NCI-H460 (cell line): Measurements from ENCODE around the gene RD3L. TPM values are rescaled to one million over a fixed set of nuclear protein-coding genes. Genes with fewer than 3 reads are reported as not detected.
"Not testable (repeated sequence)": the region's sequence is repeated elsewhere in the genome, so short reads cannot be mapped to it uniquely, and the experiment has no call there.

Experiments
- DNase-seq: peaks from one replicate; pipeline ENCODE4 v3.0.0-alpha.2; 2016; ENCODE audit warnings: low read depth; ENCODE audit errors: extremely low read depth
- total RNA-seq: library from RNA; depleted of rRNA; stranded (reverse); fragments of >200 nt; shearing (Covaris generic); gene quantifications from 2 replicates; pipeline ENCODE4 v1.2.3, GENCODE V29; 2014

RD3L gene
- total RNA-seq, 1 experiment from 2014 or later = not detected

DNA sequence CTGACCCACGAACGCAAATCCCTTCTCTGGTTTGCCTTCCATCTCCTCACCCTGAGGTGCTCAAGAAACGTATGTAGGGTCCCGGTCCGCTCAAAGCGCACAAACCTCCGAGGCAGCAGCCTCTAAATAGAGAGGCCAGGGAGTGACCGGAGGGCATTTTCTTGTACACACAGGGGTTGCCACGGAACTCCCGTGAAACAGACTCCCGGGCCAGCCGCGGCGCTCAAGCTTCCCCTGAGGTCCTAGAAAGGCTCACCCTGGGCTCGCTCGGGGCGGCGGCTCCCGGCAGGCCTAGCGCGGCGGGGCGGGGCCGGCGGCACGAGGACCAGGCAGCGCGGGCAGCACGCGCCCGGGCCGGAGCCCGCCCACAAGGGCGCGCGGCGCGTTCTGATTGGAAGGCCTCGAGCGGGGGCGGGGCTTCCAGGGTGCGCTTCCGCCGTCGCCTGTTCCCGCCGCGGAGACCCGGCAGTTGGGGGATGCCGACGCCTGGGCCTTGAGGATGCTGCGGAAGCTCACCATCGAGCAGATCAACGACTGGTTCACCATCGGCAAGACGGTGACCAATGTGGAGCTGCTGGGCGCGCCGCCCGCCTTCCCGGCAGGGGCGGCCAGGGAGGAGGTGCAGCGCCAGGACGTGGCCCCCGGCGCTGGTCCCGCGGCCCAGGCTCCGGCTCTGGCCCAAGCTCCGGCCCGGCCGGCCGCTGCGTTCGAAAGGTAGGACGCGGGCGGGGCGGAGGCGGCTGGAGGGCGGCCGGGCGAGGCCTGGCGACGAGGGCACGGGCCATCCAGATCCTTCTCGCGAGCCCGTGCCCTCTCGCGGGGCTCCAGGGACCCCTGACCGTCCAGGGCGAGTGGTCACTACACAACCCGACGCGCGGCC is 14.1 kb downstream of the RD3L start, which contains the start of gene TDRD9:
TSS of gene TDRD9 (plus strand) at position 446 of the 880 bp plus-strand sequence. CDS start at position 500, 54 bp downstream.
- DNase-seq = no peak

DNA sequence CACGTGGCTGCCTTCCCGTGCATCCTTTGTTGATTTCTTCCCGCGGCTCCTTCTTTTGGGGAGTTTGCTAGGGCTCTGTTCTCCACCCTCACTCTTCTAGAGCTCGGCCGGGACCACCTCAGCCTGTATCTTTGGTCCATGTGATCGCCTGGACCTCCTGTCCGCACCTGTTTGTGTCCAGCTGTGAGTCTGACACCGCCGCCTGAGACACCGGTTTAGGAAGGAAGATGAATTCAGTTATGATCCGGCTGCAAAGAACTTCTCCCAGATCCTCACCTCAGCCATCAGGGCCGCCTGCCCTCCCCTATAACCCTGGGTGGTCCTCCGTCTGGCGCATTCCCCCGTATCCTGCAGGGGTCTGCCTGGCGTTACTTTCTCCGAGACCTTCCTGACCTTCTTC is 14.8 kb downstream of the RD3L start:
- no peak for DNase-seq

- DNase-seq = no peak
These were observed 17.0 kb downstream of the RD3L start for GRCh38 chr14:103925316-103925715.

- no peak for DNase-seq
These were observed 18.5 kb downstream of the RD3L start for GRCh38 chr14:103923863-103924262.

GRCh38 chr14:103921855-103922200 is 20.5 kb downstream of the RD3L start:
- not testable (repeated sequence) for DNase-seq

- DNase-seq = peak; percentile 89
These were observed 21.1 kb downstream of the RD3L start for GRCh38 chr14:103920981-103921854.

DNA sequence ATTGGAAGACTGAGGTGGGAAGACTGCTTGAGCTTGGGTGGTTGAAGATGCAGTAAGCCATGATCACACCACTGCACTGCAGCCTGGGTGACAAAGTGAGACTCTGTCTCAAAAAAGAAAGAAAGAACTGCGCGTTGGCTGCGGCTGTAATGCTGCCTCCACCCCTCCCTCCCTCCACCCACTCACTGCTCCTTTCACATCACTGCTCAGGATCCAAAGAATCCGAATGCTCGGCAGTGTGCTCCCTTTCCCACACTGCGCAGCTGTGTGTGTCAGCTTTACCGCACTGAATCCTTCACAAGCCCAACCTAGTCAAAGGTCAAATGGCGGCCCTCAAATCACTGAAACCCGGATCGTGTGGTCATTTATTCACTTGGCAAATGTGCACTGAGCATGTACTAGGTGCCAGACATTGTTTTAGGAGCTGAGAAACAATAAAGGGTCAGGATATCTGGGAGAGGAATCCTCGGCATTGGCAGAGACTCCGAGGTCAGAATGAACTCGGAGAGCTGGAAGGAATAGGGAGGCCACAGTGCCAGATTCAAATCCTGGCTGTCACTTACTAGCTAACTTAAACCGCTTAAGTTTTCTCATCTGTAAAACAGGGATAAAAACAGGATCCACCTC is 25.6 kb downstream of the RD3L start:
- DNase-seq = no peak

- no peak for DNase-seq
These were observed 26.7 kb downstream of the RD3L start for GRCh38 chr14:103915616-103916015.

- DNase-seq = no peak
These were observed 31.3 kb downstream of the RD3L start for GRCh38 chr14:103910984-103911383.

- peak; percentile 58 for DNase-seq
These were observed 31.9 kb downstream of the RD3L start for GRCh38 chr14:103910262-103910935.

DNA sequence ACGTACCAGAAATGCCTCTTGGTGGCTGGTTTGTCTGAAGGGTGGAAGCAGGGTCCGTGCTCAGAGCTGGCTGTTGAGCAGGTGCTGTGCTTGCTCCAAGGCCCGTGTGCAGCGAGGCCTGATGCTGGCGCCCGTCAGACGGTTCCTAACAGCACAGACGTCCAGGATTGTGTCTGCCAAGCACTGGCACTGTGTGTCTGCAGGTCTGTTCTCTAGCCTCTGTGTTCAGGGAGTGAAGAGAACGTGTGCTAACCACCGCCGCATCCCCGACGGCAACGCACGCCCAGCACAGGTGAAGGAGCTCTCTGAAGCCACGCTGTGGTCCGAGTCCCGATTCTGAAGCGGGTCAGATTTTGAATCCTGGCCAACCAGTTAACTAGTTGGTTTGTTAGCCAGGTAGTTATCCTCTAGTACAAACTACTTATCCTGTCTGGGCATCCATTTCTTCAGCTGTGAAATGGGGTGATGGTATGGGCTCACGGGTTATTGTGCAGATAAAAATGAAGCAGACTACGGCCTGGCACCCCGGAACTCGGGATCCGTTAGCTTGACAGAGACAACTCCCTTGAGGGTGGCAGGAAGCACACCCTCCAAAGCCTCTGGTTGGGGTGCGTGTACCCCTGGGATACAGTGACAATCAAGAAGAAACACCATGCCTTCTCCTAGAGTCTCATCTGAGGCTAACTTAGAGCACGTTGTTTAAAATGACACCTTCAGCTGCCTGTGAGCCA is 32.6 kb downstream of the RD3L start:
- no peak for DNase-seq

GRCh38 chr14:103908580-103908979 is 33.7 kb downstream of the RD3L start:
- DNase-seq = no peak

- DNase-seq = no peak
These were observed 36.4 kb downstream of the RD3L start for GRCh38 chr14:103905842-103906456.

GRCh38 chr14:103904493-103905107 is 37.7 kb downstream of the RD3L start:
- DNase-seq = no peak

DNA sequence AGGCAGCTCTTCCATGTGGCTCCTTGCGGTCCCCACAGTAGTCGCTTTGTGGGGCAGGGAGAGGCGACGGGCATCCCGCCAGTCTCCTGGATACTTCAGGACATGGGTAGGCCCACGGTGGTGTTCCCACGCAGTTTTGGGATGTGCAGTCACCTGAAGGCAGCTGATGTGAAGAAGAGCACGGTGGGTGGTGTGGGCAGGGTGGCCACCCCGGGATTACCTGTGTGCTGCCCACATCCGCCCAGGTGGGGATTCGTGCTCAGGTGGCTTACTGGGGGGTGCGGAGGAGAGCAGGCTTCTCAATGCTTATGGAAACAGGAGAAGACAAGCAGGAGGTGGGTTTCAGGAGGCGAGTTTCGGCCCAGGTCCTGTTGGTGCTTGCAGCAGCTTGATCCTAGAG is 42.5 kb downstream of the RD3L start:
- DNase-seq = no peak

GRCh38 chr14:103899316-103899715 is 43.0 kb downstream of the RD3L start:
- no peak for DNase-seq

GRCh38 chr14:103898711-103899110 is 43.6 kb downstream of the RD3L start:
- no peak for DNase-seq

DNA sequence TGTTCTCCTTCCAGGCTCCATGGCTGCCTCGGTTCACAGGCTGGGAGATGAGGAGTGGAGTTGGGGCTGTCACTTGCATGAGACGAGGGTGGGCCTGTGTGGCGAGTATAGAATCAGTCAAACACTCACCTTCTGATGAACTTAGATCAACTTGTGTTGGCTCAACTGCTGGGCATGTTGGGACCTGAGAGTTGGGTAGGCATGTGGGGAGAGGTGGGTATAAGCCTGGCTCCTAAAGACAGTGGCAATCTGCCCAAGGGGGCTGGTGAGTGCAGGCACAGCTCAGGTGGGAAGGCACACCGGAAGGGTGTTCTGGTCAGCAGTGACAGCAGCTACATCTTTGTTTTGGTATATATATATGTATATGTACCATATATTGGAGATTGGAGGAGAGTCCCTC is 44.1 kb downstream of the RD3L start:
- no peak for DNase-seq
